Left ventricle myocardium superior (tissue), 1 donor: ENCODE results near the gene CDCA7L. TPM values are rescaled to one million over a fixed set of nuclear protein-coding genes. Genes with fewer than 3 reads are reported as not detected.
"Not testable (repeated sequence)": the region's sequence is repeated elsewhere in the genome, so short reads cannot be mapped to it uniquely, and the experiment has no call there.

Experiments
- ATAC-seq: fragments of 200-7000 bp; cut with Tn5 transposase; one replicate; pipeline ENCODE4 v1.9.1; 2020; ENCODE audit warnings: mild to moderate bottlenecking, moderate library complexity
- DNase-seq: peaks from one replicate; pipeline ENCODE4 v3.0.0-alpha.2; 2020
- intact Hi-C: fragments of 100-400 bp; cut with micrococcal nuclease; formaldehyde crosslinking; loops from one replicate; pipeline ENCODE4 v1.11.0; 2022
- total RNA-seq: library from RNA; stranded (reverse); fragmentation: NEBNext Ultra II Directional; extraction: Animal tissue kit (Norgen Biotek cat#: 25700); gene quantifications from one replicate; pipeline ENCODE4 v1.2.1, GENCODE V29; 2021
- donor health status: DM: no; HTN: yes; CAD: no; lungs with severe emphysema.

Gene CDCA7L
- total RNA-seq, 1 donor from 2014 or later, result 72.0 TPM

- ATAC-seq (no peak), DNase-seq (no peak)
- intact Hi-C loops, result no loop called here
These were observed 567 bp upstream of the CDCA7L start for GRCh38 chr7:21946222-21946709.

- ATAC-seq (peak; percentile 47), DNase-seq (peak; percentile 75)
- intact Hi-C loops, result no loop called here
These were observed 864 bp downstream of the CDCA7L start for GRCh38 chr7:21944616-21945453.

- intact Hi-C loops, result no loop called here
- DNase-seq (no peak), ATAC-seq (no peak)
These were observed 2.3 kb downstream of the CDCA7L start for GRCh38 chr7:21943436-21943835.

DNA sequence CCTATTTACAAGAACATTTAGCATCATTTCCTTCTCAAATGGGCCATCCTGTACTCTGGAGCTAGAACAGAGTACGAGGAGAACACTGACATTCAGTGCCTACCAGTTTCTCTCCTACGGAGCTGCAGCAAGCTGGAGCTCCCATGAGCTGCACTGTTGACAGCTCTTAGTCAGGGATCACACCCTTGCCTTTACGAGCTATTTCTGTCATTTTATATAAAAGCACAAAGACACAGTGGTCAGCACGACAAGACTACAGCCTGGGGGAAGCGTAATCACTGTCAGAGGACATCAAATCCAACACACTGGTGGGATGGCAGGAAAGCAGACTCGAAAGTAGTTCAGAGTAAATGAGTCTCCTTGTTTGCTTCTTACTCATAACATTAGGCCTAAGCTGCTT is 2.7 kb downstream of the CDCA7L start:
- DNase-seq (no peak), ATAC-seq (no peak)
- intact Hi-C loops, result no loop called here

GRCh38 chr7:21941611-21942141 is 4.0 kb downstream of the CDCA7L start:
- intact Hi-C loops, result no loop called here
- DNase-seq (no peak), ATAC-seq (no peak)

GRCh38 chr7:21939858-21940372 is 5.8 kb downstream of the CDCA7L start:
- intact Hi-C loops, result no loop called here
- peak; percentile 50 for ATAC-seq

GRCh38 chr7:21939136-21939857 is 6.4 kb downstream of the CDCA7L start:
- DNase-seq (no peak), ATAC-seq (peak; percentile 69)
- intact Hi-C loops, result no loop called here

More at GRCh38 chr7:21939858-21940372, 5.8 kb downstream of the CDCA7L start:
- DNase-seq, result no peak

- intact Hi-C loops, result no loop called here
These were observed 7.2 kb downstream of the CDCA7L start for GRCh38 chr7:21938463-21938862.

GRCh38 chr7:21934808-21935207 is 10.9 kb downstream of the CDCA7L start:
- DNase-seq (no peak), ATAC-seq (no peak)
- intact Hi-C loops, result no loop called here

More at GRCh38 chr7:21938463-21938862, 7.2 kb downstream of the CDCA7L start:
- ATAC-seq (no peak), DNase-seq (no peak)

DNA sequence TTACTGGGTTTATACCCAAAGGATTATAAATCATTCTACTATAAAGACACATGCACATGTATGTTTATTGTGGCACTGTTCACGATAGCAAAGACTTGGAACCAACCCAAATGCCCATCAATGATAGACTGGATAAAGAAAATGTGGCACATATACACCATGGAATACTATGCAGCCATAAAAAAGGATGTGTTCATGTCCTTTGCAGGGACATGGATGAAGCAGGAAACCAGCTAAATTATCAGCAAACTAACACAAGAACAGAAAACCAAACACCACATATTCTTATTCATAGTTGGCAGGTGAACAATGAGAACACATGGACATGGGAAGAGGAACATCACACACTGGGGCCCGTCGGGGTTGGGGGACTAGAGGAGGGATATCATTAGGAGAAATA is 12.4 kb downstream of the CDCA7L start:
- DNase-seq, intact Hi-C loops, ATAC-seq: not testable (repeated sequence)

- ATAC-seq (no peak), DNase-seq (no peak)
- intact Hi-C loops, result no loop called here
These were observed 18.0 kb downstream of the CDCA7L start for GRCh38 chr7:21927693-21928092.

DNA sequence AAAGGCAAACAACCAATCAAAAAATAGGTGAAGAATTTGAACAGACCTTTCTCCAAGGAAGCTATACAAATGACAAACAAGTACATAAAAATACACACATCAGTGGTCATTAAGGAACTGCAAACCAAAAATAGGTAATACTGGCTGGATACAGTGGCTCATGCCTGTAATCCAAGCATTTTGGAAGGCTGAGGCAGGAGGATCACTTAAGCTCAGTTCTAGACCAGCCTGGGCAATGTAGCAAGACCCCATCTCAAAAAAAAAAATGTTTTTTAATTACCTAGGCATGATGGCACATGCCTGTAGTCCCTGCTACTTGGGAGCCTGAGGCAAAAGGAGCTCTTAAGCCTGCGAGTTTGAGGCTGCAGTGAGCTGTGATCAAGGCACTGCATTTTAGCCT is 19.3 kb downstream of the CDCA7L start:
- DNase-seq (no peak), ATAC-seq (no peak)
- intact Hi-C loops, result no loop called here

DNA sequence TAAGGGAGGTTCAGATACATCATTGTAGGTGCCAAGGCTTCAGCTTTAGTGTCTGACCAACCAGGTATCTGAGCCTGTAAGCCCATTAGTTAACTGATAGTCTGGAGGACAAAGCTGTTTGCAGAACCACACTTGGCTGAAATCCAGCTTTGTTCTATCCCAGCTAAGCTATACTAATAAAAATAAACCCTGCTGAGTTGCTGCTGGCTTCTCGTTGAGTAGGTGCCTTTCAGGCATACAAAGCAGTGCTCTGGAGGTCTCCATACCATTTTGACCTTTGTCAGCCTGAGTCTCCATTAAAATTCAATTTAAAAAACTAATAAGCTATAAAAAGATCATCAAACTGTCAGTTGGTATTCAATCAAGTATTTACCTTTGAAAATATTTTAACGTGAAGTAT is 22.0 kb downstream of the CDCA7L start:
- DNase-seq, result no peak
- intact Hi-C loops, result no loop called here
- peak; percentile 94 for ATAC-seq

DNA sequence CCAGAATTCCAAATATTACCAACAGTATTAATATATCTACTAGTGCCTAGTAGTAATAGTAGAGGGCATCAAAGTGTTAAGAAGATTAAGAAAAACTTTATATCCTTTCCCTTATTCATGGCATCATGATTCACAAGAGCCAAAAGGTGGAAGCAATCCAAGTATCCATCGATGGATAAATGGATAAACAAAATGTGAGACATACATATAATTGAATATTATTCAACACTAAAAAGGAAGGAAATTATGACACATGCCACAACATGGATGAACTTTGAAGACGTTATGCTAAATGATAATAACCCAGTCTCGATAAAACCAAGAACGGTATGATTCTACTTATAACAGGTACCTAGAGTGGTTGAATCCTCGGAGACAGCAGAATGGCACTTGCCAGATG is 23.1 kb downstream of the CDCA7L start:
- no peak for DNase-seq
- intact Hi-C loops, result no loop called here
- no peak for ATAC-seq

GRCh38 chr7:21920936-21921335 is 24.8 kb downstream of the CDCA7L start:
- intact Hi-C loops, result no loop called here
- DNase-seq (no peak), ATAC-seq (no peak)

GRCh38 chr7:21918216-21918615 is 27.5 kb downstream of the CDCA7L start:
- intact Hi-C loops, result no loop called here
- DNase-seq, result no peak
- ATAC-seq, result no peak

DNA sequence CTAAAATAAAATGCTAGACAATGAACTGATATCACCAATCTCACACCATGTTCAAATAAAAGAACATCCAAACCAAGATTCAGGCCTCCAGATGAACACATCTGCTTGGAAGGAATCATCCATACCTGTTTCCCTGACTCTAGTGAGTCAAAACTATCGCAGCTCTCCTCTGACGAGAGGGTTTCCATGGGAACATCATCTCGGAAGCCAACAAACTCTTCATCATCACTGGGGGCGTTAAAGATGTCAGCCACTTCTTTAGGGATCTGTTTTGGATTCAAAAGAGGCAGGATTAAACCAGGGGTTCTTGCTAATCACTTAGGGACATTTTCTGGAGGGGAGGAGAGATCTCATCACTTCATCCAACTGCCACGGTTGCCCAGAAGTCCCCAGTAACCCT is 29.1 kb downstream of the CDCA7L start:
- intact Hi-C loops, result no loop called here
- DNase-seq, result no peak
- no peak for ATAC-seq

DNA sequence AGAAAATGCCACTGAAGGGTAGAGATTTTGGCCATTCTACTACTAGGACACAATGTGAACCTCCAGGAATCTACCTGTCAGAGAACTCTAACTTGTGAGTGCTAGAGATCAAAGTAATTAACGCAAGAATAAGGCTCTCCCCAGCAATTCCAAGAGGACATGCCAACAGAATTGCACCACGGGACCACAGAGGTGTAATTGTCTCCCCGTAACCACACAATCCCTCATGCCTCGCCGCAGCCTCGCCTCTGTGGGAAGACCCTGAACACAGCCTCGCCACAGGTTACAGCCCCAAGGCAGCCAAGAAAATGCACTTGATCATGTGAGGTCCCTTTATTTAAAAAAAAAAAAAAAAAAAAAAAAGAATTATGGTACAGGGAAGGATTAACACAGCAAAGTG is 29.5 kb downstream of the CDCA7L start:
- ATAC-seq (no peak), DNase-seq (no peak)
- intact Hi-C loops, result no loop called here

DNA sequence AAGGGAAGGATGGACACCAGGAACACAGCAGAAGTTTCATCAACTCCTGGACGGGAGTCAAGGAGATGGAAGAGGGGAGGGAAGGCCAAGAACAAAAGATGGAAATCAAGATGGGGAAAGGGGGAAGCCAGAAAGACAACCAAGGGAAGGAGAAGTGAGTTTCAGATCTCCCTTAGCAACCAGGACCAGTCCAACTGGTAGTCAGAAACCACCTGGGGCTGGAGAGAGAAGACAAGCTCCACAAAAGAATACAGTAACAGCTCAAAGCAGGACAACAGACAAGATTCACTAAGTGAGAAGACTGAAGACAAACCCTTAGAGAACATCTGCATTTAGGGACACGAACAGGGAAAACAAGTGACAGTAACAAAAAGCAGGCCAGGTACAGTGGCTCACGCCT is 30.6 kb downstream of the CDCA7L start:
- intact Hi-C loops, result no loop called here
- DNase-seq (no peak), ATAC-seq (no peak)

DNA sequence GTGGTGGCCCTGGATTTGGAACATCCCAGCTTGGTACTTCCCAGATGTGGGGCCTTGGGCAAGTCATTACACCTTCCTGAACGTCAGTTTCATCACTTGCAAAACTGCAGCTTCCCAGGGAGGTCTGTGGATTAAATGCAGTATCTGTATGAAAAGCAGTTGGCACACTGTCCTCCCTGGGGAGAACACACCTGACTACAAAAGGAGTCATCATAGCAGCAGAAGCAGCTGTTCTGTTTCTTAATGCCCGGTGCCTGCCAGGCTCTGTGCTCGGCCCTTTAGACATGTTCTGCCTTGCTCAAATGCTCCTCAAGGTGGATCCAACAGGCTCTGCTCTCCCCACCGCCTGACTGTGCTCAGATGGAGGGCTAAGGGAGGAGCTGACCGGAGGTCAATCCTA is 31.0 kb downstream of the CDCA7L start:
- ATAC-seq (no peak), DNase-seq (no peak)
- intact Hi-C loops, result no loop called here
